CD4-positive, alpha-beta memory T cell (primary cell): ENCODE measurements around the gene POU6F1. TPM values are rescaled to one million over a fixed set of nuclear protein-coding genes. Genes with fewer than 3 reads are reported as not detected.

Experiments
- CTCF ChIA-PET: fragments of 350-600 bp; sonication (Branson Sonifier 250); formaldehyde crosslinking; loops from one replicate; lab custom pipeline; 2021; ENCODE audit warnings: inconsistent platforms; ENCODE audit not compliant: partially characterized antibody; lab: Charles Lee
- POLR2A ChIA-PET: fragments of 350-600 bp; sonication (Branson Sonifier 250); formaldehyde crosslinking; loops from one replicate; lab custom pipeline; 2021; ENCODE audit not compliant: partially characterized antibody; lab: Charles Lee
- DNase-seq, 5 donors: peaks; one replicate each; pipeline versions ENCODE4 v3.0.0 to v3.0.0-alpha.2; 2020 to 2022; ENCODE audit warnings: mixed read lengths in 1 of 5
- H3K27ac ChIP-seq: one replicate; pipeline ENCODE4 v1.7.0; 2013; ENCODE audit warnings: low read depth, low read length
- H3K27me3 ChIP-seq: 2 replicates; pipeline ENCODE4 v1.7.0; 2013; ENCODE audit warnings: mild to moderate bottlenecking, low read length, moderate library complexity; ENCODE audit not compliant: insufficient read depth
- H3K36me3 ChIP-seq: 2 replicates; pipeline ENCODE4 v1.7.0; 2013; ENCODE audit warnings: mild to moderate bottlenecking, low read length, moderate library complexity; ENCODE audit not compliant: insufficient read depth
- H3K4me1 ChIP-seq: 2 replicates; pipeline ENCODE4 v1.7.0; 2013; ENCODE audit warnings: mild to moderate bottlenecking, low read length, moderate library complexity; ENCODE audit not compliant: insufficient read depth
- H3K4me3 ChIP-seq, 2 donors: one replicate each; pipeline ENCODE4 v1.7.0; 2013; ENCODE audit warnings: low read length in 2 of 2, mild to moderate bottlenecking in 1 of 2
- H3K9me3 ChIP-seq, 2 donors: one replicate each; pipeline ENCODE4 v1.7.0; 2013; ENCODE audit warnings: low read length in 2 of 2, control low read depth in 1 of 2; ENCODE audit not compliant: control insufficient read depth in 1 of 2
- H3K27ac Mint-ChIP-seq, 7 donors: one replicate each; pipeline ENCODE4 v1.8.0; 2020 to 2021; ENCODE audit warnings: mixed read lengths in 7 of 7, mild to moderate bottlenecking in 6 of 7, inconsistent platforms in 3 of 7, moderate library complexity in 3 of 7
- H3K27me3 Mint-ChIP-seq, 2 donors: one replicate each; pipeline ENCODE4 v1.8.0; 2020 to 2021; ENCODE audit warnings: mixed read lengths in 2 of 2
- H3K36me3 Mint-ChIP-seq, 2 donors: one replicate each; pipeline ENCODE4 v1.8.0; 2020 to 2021; ENCODE audit warnings: mixed read lengths in 2 of 2, inconsistent platforms in 1 of 2, mild to moderate bottlenecking in 1 of 2
- H3K4me1 Mint-ChIP-seq, 4 donors: one replicate each; pipeline ENCODE4 v1.8.0; 2020 to 2021; ENCODE audit warnings: mixed read lengths in 4 of 4, mild to moderate bottlenecking in 1 of 4
- H3K4me3 Mint-ChIP-seq, 8 donors: one replicate each; pipeline ENCODE4 v1.8.0; 2020 to 2021; ENCODE audit warnings: mixed read lengths in 8 of 8, mild to moderate bottlenecking in 7 of 8, moderate library complexity in 6 of 8, inconsistent platforms in 3 of 8
- H3K9me3 Mint-ChIP-seq, 8 donors: one replicate each; pipeline ENCODE4 v1.8.0; 2020 to 2021; ENCODE audit warnings: mixed read lengths in 8 of 8, mild to moderate bottlenecking in 5 of 8, inconsistent platforms in 3 of 8, moderate library complexity in 1 of 8
- intact Hi-C: fragments of 100-400 bp; cut with micrococcal nuclease; formaldehyde crosslinking; loops from one replicate; pipeline ENCODE4 v1.15.1; 2023
- polyA plus RNA-seq, 2 donors: library from polyadenylated mRNA; unstranded; fragments of 300-500 nt; fragmentation: Illumina TruSeq; gene quantifications; one replicate each; pipeline ENCODE4 v1.2.3, GENCODE V29; 2021
- total RNA-seq, 2 experiments: library from RNA; stranded (reverse); gene quantifications; one replicate each; pipeline ENCODE4 v1.2.3, GENCODE V29; 2021

POU6F1 gene
- total and polyA plus RNA-seq, 4 experiments from 2014 or later: 1.4 to 79.8 (median 40.2) TPM

DNA sequence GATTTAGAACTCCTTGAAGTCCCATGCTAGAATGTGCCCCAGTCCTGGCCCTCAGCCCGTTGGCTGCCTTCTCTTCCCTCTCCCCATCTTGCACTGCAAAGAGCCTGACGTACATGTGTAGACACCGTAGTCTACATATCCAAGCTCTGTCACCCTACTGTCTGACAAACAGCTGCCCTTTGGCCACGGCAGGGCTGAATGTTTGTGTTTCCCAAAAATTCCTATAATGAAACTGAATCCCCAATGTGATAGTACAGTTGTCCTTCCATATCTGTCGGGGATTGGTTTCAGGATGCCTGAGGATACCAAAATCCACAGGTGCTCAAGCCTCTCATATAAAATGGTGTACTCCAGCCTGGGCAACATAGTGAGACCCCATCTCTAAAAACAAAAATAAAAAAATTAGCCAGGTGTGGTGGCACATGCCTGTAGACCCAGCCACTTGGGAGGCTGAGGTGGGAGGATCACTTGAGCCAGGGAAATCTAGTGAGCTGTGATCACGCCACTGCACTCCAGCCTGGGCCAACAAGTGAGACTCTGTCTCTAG is 32.6 kb downstream of the POU6F1 start:
- H3K9me3 Mint-ChIP-seq: no peaks in the 10 kb centered on the region
- no peaks in the 10 kb centered on the region for H3K4me1 Mint-ChIP-seq
- H3K27ac Mint-ChIP-seq: peak overlapping the region in 1 of 7 donors; percentile 26
- ChIA-PET POLR2A (no interaction called here), CTCF (no interaction called here)
- Histone ChIP-seq H3K27me3 (no peaks in the 10 kb centered on the region), H3K4me1 (no peaks in the 10 kb centered on the region), H3K4me3 (no peak overlapping the region), H3K27ac (no peak overlapping the region), H3K9me3 (no peaks in the 10 kb centered on the region), H3K36me3 (peaks cover 10% of the 10 kb centered on the region)
- H3K27me3 Mint-ChIP-seq: no peaks in the 10 kb centered on the region
- DNase-seq: no peak
- H3K4me3 Mint-ChIP-seq: no peak overlapping the region
- intact Hi-C loops: no loop called here
- peaks cover 4 to 7% of the 10 kb centered on the region in 2 donors for H3K36me3 Mint-ChIP-seq

DNA sequence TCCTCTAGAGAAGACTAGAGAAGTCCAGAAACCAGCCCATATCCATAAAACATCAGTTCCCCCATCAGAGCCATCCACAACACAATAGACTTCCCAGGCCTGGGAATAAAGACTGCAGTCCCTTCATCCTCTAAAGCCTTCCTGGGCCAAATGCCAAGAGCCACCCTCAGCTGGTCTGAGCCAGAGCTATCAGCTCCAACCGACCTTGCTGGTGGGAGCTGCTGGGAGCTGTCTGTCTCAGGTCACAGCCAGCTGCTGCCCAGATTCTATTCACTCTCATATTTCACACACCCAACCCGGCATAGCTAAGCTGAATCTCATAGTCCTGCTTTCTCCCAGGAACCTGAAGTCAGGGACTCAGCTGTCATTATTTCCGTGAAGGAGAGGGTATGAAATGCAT is 34.0 kb downstream of the POU6F1 start:
- no peaks in the 10 kb centered on the region for H3K4me1 ChIP-seq
- Mint-ChIP-seq H3K4me3 (no peak overlapping the region), H3K27ac (peak overlapping the region in 1 of 7 donors; percentile 6), H3K9me3 (no peaks in the 10 kb centered on the region), H3K27me3 (no peaks in the 10 kb centered on the region), H3K36me3 (no peaks in the 10 kb centered on the region), H3K4me1 (no peaks in the 10 kb centered on the region)
- H3K27me3 ChIP-seq: no peaks in the 10 kb centered on the region
- CTCF ChIA-PET: interaction anchor here (0.9 kb wide), 1 partner anchor 33 kb away, joined by 3 read pairs; no protein-coding TSS in a partner anchor
- H3K9me3 ChIP-seq: no peaks in the 10 kb centered on the region
- H3K4me3 ChIP-seq: no peak overlapping the region
- DNase-seq: no peak
- no peaks in the 10 kb centered on the region for H3K36me3 ChIP-seq
- POLR2A ChIA-PET: no interaction called here
- no peak overlapping the region for H3K27ac ChIP-seq
- intact Hi-C loops: no loop called here

- CTCF ChIA-PET: interaction anchor here (0.9 kb wide), 1 partner anchor 34 kb away, joined by 3 read pairs; no protein-coding TSS in a partner anchor
- Histone ChIP-seq H3K4me3 (no peak overlapping the region), H3K4me1 (no peaks in the 10 kb centered on the region), H3K27me3 (no peaks in the 10 kb centered on the region), H3K27ac (no peak overlapping the region), H3K36me3 (no peaks in the 10 kb centered on the region), H3K9me3 (no peaks in the 10 kb centered on the region)
- intact Hi-C loops: no loop called here
- H3K27me3 Mint-ChIP-seq: no peaks in the 10 kb centered on the region
- H3K4me3 Mint-ChIP-seq: no peak overlapping the region
- DNase-seq: no peak
- POLR2A ChIA-PET: no interaction called here
- no peaks in the 10 kb centered on the region for H3K4me1 Mint-ChIP-seq
- peak overlapping the region in 1 of 7 donors; percentile 6 for H3K27ac Mint-ChIP-seq
- no peaks in the 10 kb centered on the region for H3K9me3 Mint-ChIP-seq
- H3K36me3 Mint-ChIP-seq: no peaks in the 10 kb centered on the region
Observed at GRCh38 chr12:51183349-51183748, 34.5 kb downstream of the POU6F1 start.

DNA sequence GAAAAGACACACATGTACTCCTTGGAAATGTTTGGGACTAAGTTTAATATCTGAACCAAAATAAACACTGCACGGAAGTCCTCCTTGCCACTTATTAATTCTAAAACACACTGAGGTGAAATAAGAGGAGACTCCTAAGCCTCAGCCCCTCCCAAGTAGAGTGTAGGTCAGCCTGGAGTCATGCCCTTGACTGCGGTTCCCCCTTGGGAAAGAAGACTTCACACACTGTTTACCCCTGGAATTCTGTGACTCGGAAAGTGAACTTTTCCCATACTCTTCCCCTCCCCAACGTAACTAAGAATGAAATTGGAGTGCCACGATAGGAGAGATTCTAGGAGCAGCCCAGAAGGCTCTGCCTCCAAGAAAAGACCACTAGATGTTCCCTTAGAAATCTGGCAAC is 36.3 kb downstream of the POU6F1 start:
- Histone ChIP-seq H3K27me3 (no peaks in the 10 kb centered on the region), H3K4me3 (no peak overlapping the region), H3K27ac (no peak overlapping the region), H3K36me3 (no peaks in the 10 kb centered on the region), H3K4me1 (no peaks in the 10 kb centered on the region), H3K9me3 (no peaks in the 10 kb centered on the region)
- CTCF ChIA-PET: no interaction called here
- no peak overlapping the region for H3K27ac Mint-ChIP-seq
- no peaks in the 10 kb centered on the region for H3K4me1 Mint-ChIP-seq
- DNase-seq: no peak
- intact Hi-C loops: no loop called here
- no peaks in the 10 kb centered on the region for H3K36me3 Mint-ChIP-seq
- POLR2A ChIA-PET: no interaction called here
- H3K4me3 Mint-ChIP-seq: no peak overlapping the region
- H3K27me3 Mint-ChIP-seq: no peaks in the 10 kb centered on the region
- no peaks in the 10 kb centered on the region for H3K9me3 Mint-ChIP-seq

DNA sequence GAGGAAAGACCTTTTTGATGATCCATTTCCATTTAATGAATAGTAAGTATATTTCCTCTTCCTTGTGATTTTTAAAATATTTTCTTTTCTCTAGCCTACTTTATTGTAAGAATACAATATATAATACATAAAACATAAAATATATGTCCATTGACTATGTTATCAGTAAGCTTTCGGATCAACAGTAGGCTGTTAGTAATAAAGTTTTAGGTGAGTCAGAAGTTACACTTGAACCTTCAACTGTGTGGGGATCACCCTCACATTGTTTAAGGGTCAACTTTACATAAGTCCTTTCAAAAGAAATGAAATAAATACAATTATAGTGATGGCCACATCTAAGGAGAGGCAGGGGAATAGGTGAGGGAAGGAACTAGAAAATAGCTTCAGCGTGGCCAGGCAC is 40.0 kb downstream of the POU6F1 start:
- H3K36me3 ChIP-seq: no peaks in the 10 kb centered on the region
- ChIA-PET POLR2A (no interaction called here), CTCF (no interaction called here)
- H3K27ac ChIP-seq: no peak overlapping the region
- H3K4me3 ChIP-seq: no peak overlapping the region
- peaks cover 4% of the 10 kb centered on the region for H3K4me1 ChIP-seq
- intact Hi-C loops: no loop called here
- H3K27ac Mint-ChIP-seq: no peak overlapping the region
- H3K9me3 Mint-ChIP-seq: no peaks in the 10 kb centered on the region
- peaks cover 2 to 9% (median 3%) of the 10 kb centered on the region in 4 donors for H3K4me1 Mint-ChIP-seq
- no peaks in the 10 kb centered on the region for H3K27me3 ChIP-seq
- H3K36me3 Mint-ChIP-seq: no peaks in the 10 kb centered on the region
- no peaks in the 10 kb centered on the region for H3K27me3 Mint-ChIP-seq
- DNase-seq: no peak
- H3K4me3 Mint-ChIP-seq: peak overlapping the region in 1 of 8 donors; percentile 42
- H3K9me3 ChIP-seq: no peaks in the 10 kb centered on the region

DNA sequence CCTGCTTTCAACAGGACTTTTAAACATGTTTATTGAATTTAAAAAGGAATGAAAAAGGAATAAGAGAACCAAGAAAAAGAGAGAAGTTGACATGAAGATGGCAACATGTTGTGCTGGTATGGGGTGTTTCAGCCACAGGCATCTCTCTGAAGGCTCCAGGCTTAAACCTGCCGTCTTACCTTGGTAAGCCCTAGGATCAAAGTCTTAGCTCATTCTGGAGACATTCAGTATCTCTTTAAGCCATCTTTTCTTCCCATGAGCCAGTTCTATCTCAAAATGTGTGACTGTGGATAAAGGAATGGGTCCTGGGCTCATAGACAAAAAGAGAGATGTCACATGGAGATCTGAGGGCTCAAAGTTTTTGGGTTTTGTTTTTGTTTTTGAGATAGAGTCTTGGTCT is 43.4 kb downstream of the POU6F1 start:
- peak overlapping the region; percentile 6 to 92 (median 40) for H3K4me3 Mint-ChIP-seq
- Histone ChIP-seq H3K27me3 (no peaks in the 10 kb centered on the region), H3K4me1 (peaks cover 18% of the 10 kb centered on the region), H3K4me3 (no peak overlapping the region), H3K36me3 (no peaks in the 10 kb centered on the region), H3K27ac (no peak overlapping the region), H3K9me3 (no peaks in the 10 kb centered on the region)
- peaks cover 9 to 18% (median 10%) of the 10 kb centered on the region in 4 donors for H3K4me1 Mint-ChIP-seq
- intact Hi-C loops: no loop called here
- DNase-seq: no peak
- H3K9me3 Mint-ChIP-seq: no peaks in the 10 kb centered on the region
- ChIA-PET POLR2A (interaction anchor here (0.7 to 1.8 kb wide), 3 partner anchors 43 to 64 kb away, joined by 3 to 6 read pairs (median 5); partner anchors contain the start of genes DAZAP2 and POU6F1), CTCF (interaction anchor here (1.1 kb wide), 1 partner anchor 100 kb away, joined by 3 read pairs; no protein-coding TSS in a partner anchor)
- peak overlapping the region in 1 of 7 donors; percentile 96 for H3K27ac Mint-ChIP-seq
- H3K36me3 Mint-ChIP-seq: no peaks in the 10 kb centered on the region
- H3K27me3 Mint-ChIP-seq: no peaks in the 10 kb centered on the region

GRCh38 chr12:51172515-51173431 is 45.1 kb downstream of the POU6F1 start, which contains the start of gene TFCP2:
Gene TFCP2 (minus strand): TSS chr12:51173135. CDS start chr12:51172422, 713 bp downstream.
- Histone ChIP-seq H3K9me3 (no peaks in the 10 kb centered on the region), H3K36me3 (no peaks in the 10 kb centered on the region), H3K4me1 (peaks cover 26% of the 10 kb centered on the region), H3K27me3 (no peaks in the 10 kb centered on the region), H3K27ac (peak within 1 kb of the TSS; percentile 96), H3K4me3 (peak within 1 kb of the TSS; percentile 72 to 87)
- peak within 1 kb of the TSS in 6 of 7 donors; percentile 78 to 96 (median 91) for H3K27ac Mint-ChIP-seq
- ChIA-PET CTCF (interaction anchor here (1.3 kb wide), 1 partner anchor 38 kb away, joined by 3 read pairs; no protein-coding TSS in a partner anchor), POLR2A (interaction anchor here (0.6 to 2.4 kb wide), 6 partner anchors 26 to 146 kb away, joined by 3 to 13 read pairs (median 6); partner anchors contain the start of genes CSRNP2, DAZAP2 and POU6F1)
- H3K27me3 Mint-ChIP-seq: no peaks in the 10 kb centered on the region
- DNase-seq: peak; percentile 91 to 96 (median 92)
- H3K4me1 Mint-ChIP-seq: peaks cover 10 to 22% (median 11%) of the 10 kb centered on the region in 4 donors
- intact Hi-C loops: loop anchor here (1.0 kb wide), 4 partner anchors 46 to 124 kb away; partner anchors contain the start of genes CSRNP2, DAZAP2, LETMD1 and POU6F1
- peak within 1 kb of the TSS in 7 of 8 donors; percentile 71 to 92 (median 85) for H3K4me3 Mint-ChIP-seq
- no peaks in the 10 kb centered on the region for H3K36me3 Mint-ChIP-seq
- no peaks in the 10 kb centered on the region for H3K9me3 Mint-ChIP-seq
